Inferior parietal cortex (tissue), 1 donor: Measurements from ENCODE around the gene KLHL41.
A peak's percentile ranks its signal among the peaks of the same experiment; 100 is the strongest.
"Not testable (repeated sequence)": the region's sequence is repeated elsewhere in the genome, so short reads cannot be mapped to it uniquely, and the experiment has no call there.

Experiments
- DNase-seq: peaks from one replicate; pipeline ENCODE4 v3.0.0-alpha.2; 2016; ENCODE audit errors: extremely low spot score

The KLHL41 gene

GRCh38 chr2:169572821-169573159, 63.3 kb downstream of the KLHL41 start:
- no peak for DNase-seq

GRCh38 chr2:169573160-169573973, 63.9 kb downstream of the KLHL41 start, which contains the start of gene FASTKD1:
Gene FASTKD1 (minus strand): TSS chr2:169573865. CDS start chr2:169572029, 1,836 bp downstream.
- peak; percentile 97 for DNase-seq

- no peak for DNase-seq
These were observed 64.4 kb downstream of the KLHL41 start for GRCh38 chr2:169573974-169574299.

GRCh38 chr2:169574539-169574938, 65.0 kb downstream of the KLHL41 start:
- not testable (repeated sequence) for DNase-seq

- DNase-seq, result not testable (repeated sequence)
These were observed 65.8 kb downstream of the KLHL41 start for GRCh38 chr2:169575264-169575663.
